Ovary (tissue), 9 donors: Measurements from ENCODE around the gene MRM3. TPM values are rescaled to one million over a fixed set of nuclear protein-coding genes. Genes with fewer than 3 reads are reported as not detected.
"Not testable (repeated sequence)": the region's sequence is repeated elsewhere in the genome, so short reads cannot be mapped to it uniquely, and the experiment has no call there.

ENCODE experiments used
- DNase-seq, 5 donors: peaks; one replicate each; pipeline ENCODE4 v3.0.0-alpha.2; 2019 to 2020
- H3K27ac ChIP-seq, 2 donors: fragments of 200-600 bp; one replicate each; pipeline versions ENCODE4 v1.5.1 to v1.8.0; 2019 to 2022
- H3K27me3 ChIP-seq: fragments of 200-600 bp; one replicate; pipeline ENCODE4 v1.8.0; 2022
- H3K36me3 ChIP-seq: fragments of 200-600 bp; sonication (generic); one replicate; pipeline ENCODE4 v1.5.1; 2019
- H3K4me1 ChIP-seq: one replicate; pipeline ENCODE4 v1.8.1; 2013; ENCODE audit warnings: mild to moderate bottlenecking, moderate library complexity; ENCODE audit not compliant: insufficient read depth
- H3K4me3 ChIP-seq: fragments of 200-600 bp; sonication (generic); one replicate; pipeline ENCODE4 v1.5.1; 2017
- H3K9me3 ChIP-seq, 2 donors: fragments of 200-600 bp in 1 of 2; sonication (generic) in 1 of 2; one replicate each; pipeline versions ENCODE4 v1.5.1 to v1.8.1; 2013 to 2019; ENCODE audit warnings: mild to moderate bottlenecking in 1 of 2, moderate library complexity in 1 of 2
- CTCF ChIP-seq, 3 donors: fragments of 450-650 bp in 2 of 3; fragments of 200-600 bp in 1 of 3; IDR thresholded peaks; one replicate each; pipeline versions ENCODE4 v1.5.1 to v1.8.0; 2016 to 2022; ENCODE audit warnings: antibody characterized with exemption in 3 of 3, mild to moderate bottlenecking in 1 of 3
- EP300 ChIP-seq: sonication (generic); formaldehyde crosslinking; IDR thresholded peaks from one replicate; pipeline ENCODE4 v1.6.1; 2017; ENCODE audit warnings: antibody characterized with exemption
- POLR2A ChIP-seq: fragments of 450-650 bp; IDR thresholded peaks from one replicate; pipeline ENCODE4 v1.6.1; 2017; ENCODE audit warnings: antibody characterized with exemption, mild to moderate bottlenecking, moderate library complexity
- WGBS, 3 donors: extraction: QIAGEN DNeasy Blood & Tissue Kit in 1 of 3; methylation state at CpG; one replicate each; pipeline versions ENCODE4 v1.1.5 to v1.1.7; 2013 to 2017; 5-methylcytosine and 5-hydroxymethylcytosine counted together
- intact Hi-C, 4 donors: fragments of 100-400 bp; cut with DNase I; formaldehyde crosslinking; loops; one replicate each; pipeline versions ENCODE4 v1.11.0 to v1.15.1; 2022 to 2023
- polyA plus RNA-seq, 2 donors: library from polyadenylated mRNA; stranded (reverse); fragments of 200-250 nt in 1 of 2; fragments of 350-450 nt in 1 of 2; fragmentation: Illumina TruSeq in 1 of 2; extraction: RNeasy Lipid Tissue Mini Kit (QIAGEN cat#74804) in 1 of 2; gene quantifications; one replicate each; pipeline ENCODE4 v1.2.3, GENCODE V29; 2013 to 2014
- total RNA-seq, 7 donors: library from RNA; depleted of rRNA in 2 of 7; stranded (reverse); fragments of >200 nt in 2 of 7; fragmentation: NEBNext Ultra II Directional in 3 of 7; extraction: Animal tissue kit (Norgen Biotek cat#: 25700) in 3 of 7; gene quantifications; one replicate each; pipeline versions ENCODE4 v1.1.0 to v1.2.4, GENCODE V29; 2016 to 2023
- donor health status: DM: no; HTN: no; CAD: no; lungs with moderate emphysema.
- donor health status: DM: no; HTN: no; CAD: no.
- donor health status: Bipolar disorder and iron deficiency.
- donor health status: DM: yes; HTN: yes; CAD: no.
- donor health status: DM: no; HTN: no; CAD: no.
- donor health status: DM: yes; HTN: yes; CAD: no.

Gene MRM3
- total and polyA plus RNA-seq, 9 donors = 10.1 to 16.7 (median 13.9) TPM

- TF ChIP-seq EP300 = no peak
- no peak for TF ChIP-seq CTCF (IDR thresholded peaks at IDR 0.05)
- no peak for TF ChIP-seq POLR2A
- Histone ChIP-seq H3K27me3 (no peaks in the 10 kb centered on the region), H3K4me3 (no peak overlapping the region), H3K36me3 (no peaks in the 10 kb centered on the region), H3K4me1 (no peaks in the 10 kb centered on the region), H3K9me3 (no peaks in the 10 kb centered on the region), H3K27ac (no peak overlapping the region)
- WGBS, 3 donors = 74 to 78% (median 74%) methylated on average over 6 of the region's 6 CpGs
- intact Hi-C loops = loop anchor here in 1 of 4 donors (10.0 kb wide), 1 partner anchor 253 kb away; no protein-coding TSS in a partner anchor
- DNase-seq = no peak
Observed at GRCh38 chr17:801660-802059, 19.5 kb downstream of the MRM3 start.

- no peaks in the 10 kb centered on the region for H3K27me3 ChIP-seq
- no peak for TF ChIP-seq EP300
- TF ChIP-seq CTCF (IDR thresholded peaks at IDR 0.05) = no peak
- no peak for TF ChIP-seq POLR2A
- no peaks in the 10 kb centered on the region for H3K4me1 ChIP-seq
- DNase-seq = no peak
- no peaks in the 10 kb centered on the region for H3K9me3 ChIP-seq
- H3K27ac ChIP-seq = no peak overlapping the region
- H3K4me3 ChIP-seq = no peak overlapping the region
- 88 to 95% (median 89%) methylated on average over 14 of the region's 14 CpGs for WGBS, 3 donors
- intact Hi-C loops = loop anchor here in 1 of 4 donors (10.0 kb wide), 1 partner anchor 252 kb away; no protein-coding TSS in a partner anchor
- no peaks in the 10 kb centered on the region for H3K36me3 ChIP-seq
Observed at GRCh38 chr17:802481-802880, 20.3 kb downstream of the MRM3 start.

GRCh38 chr17:802901-803881 lies 21.0 kb downstream of the MRM3 start:
- no peaks in the 10 kb centered on the region for H3K27me3 ChIP-seq
- no peaks in the 10 kb centered on the region for H3K9me3 ChIP-seq
- intact Hi-C loops = loop anchor here in 1 of 4 donors (10.0 kb wide), 1 partner anchor 252 kb away; no protein-coding TSS in a partner anchor
- TF ChIP-seq POLR2A = no peak
- no peak for TF ChIP-seq EP300
- no peak for TF ChIP-seq CTCF (IDR thresholded peaks at IDR 0.05)
- DNase-seq = no peak
- no peaks in the 10 kb centered on the region for H3K4me1 ChIP-seq
- 78 to 85% (median 82%) methylated on average over 37 of the region's 37 CpGs for WGBS, 3 donors
- H3K36me3 ChIP-seq = no peaks in the 10 kb centered on the region
- no peak overlapping the region for H3K27ac ChIP-seq
- H3K4me3 ChIP-seq = no peak overlapping the region

- Histone ChIP-seq H3K9me3 (no peaks in the 10 kb centered on the region), H3K4me3 (no peak overlapping the region), H3K36me3 (no peaks in the 10 kb centered on the region), H3K4me1 (no peaks in the 10 kb centered on the region), H3K27me3 (no peaks in the 10 kb centered on the region), H3K27ac (no peak overlapping the region)
- WGBS, 3 donors = 89 to 92% (median 91%) methylated on average over 37 to 41 of the region's 41 CpGs
- intact Hi-C loops = loop anchor here in 1 of 4 donors (10.0 kb wide), 1 partner anchor 250 kb away; no protein-coding TSS in a partner anchor
- DNase-seq = no peak
- TF ChIP-seq POLR2A (no peak), EP300 (no peak)
Observed at GRCh38 chr17:804541-805435, 22.6 kb downstream of the MRM3 start.

DNA sequence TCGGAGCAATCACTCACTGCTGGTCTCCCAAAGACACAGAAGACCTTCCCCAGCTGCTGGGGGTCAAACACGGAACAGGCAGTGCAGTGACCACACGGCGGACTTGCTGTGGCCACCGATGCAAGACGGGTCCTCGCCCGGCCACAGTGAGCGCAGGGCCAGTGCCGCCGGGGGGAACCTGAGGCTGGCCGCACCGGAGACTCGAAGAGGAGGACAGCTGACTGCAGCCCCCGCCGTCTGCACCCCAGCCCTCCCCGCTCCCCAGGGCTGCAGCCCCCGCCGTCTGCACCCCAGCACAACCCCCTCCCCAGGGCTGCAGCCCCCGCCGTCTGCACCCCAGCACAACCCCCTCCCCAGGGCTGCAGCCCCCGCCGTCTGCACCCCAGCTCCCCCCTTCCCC lies 23.7 kb downstream of the MRM3 start:
- WGBS, 3 donors = 87 to 92% (median 92%) methylated on average over 14 to 23 of the region's 23 CpGs
- H3K36me3 ChIP-seq, H3K4me1 ChIP-seq, DNase-seq, H3K27ac ChIP-seq, H3K9me3 ChIP-seq, H3K27me3 ChIP-seq, H3K4me3 ChIP-seq: not testable (repeated sequence)
- intact Hi-C loops = loop anchor here in 1 of 4 donors (10.0 kb wide), 1 partner anchor 249 kb away; no protein-coding TSS in a partner anchor
